Tibial nerve (tissue), 4 donors: Measurements from ENCODE around the gene RNF20.

Experiments used
- EP300 ChIP-seq, 2 donors: sonication (generic); formaldehyde crosslinking; IDR thresholded peaks; one replicate each; pipeline ENCODE4 v1.6.1; 2017; ENCODE audit warnings: antibody characterized with exemption in 2 of 2, mild to moderate bottlenecking in 1 of 2
- POLR2A ChIP-seq, 2 donors: fragments of 450-650 bp; IDR thresholded peaks; one replicate each; pipeline ENCODE4 v1.6.1; 2017; ENCODE audit warnings: antibody characterized with exemption in 2 of 2, mild to moderate bottlenecking in 2 of 2, moderate library complexity in 2 of 2
- TF ChIP-seq, protein P1 (sequence below), 5 experiments: fragments of 200-600 bp in 3 of 5; fragments of 450-650 bp in 2 of 5; sonication (generic) in 3 of 5; IDR thresholded peaks; one replicate each; pipeline ENCODE4 v1.5.1; 2016 to 2019; ENCODE audit warnings: antibody characterized with exemption in 5 of 5, mild to moderate bottlenecking in 3 of 5, moderate library complexity in 2 of 5

GRCh38 chr9:101604296-101604695 lies 70.6 kb downstream of the RNF20 start:
- TF ChIP-seq, protein P1, sequence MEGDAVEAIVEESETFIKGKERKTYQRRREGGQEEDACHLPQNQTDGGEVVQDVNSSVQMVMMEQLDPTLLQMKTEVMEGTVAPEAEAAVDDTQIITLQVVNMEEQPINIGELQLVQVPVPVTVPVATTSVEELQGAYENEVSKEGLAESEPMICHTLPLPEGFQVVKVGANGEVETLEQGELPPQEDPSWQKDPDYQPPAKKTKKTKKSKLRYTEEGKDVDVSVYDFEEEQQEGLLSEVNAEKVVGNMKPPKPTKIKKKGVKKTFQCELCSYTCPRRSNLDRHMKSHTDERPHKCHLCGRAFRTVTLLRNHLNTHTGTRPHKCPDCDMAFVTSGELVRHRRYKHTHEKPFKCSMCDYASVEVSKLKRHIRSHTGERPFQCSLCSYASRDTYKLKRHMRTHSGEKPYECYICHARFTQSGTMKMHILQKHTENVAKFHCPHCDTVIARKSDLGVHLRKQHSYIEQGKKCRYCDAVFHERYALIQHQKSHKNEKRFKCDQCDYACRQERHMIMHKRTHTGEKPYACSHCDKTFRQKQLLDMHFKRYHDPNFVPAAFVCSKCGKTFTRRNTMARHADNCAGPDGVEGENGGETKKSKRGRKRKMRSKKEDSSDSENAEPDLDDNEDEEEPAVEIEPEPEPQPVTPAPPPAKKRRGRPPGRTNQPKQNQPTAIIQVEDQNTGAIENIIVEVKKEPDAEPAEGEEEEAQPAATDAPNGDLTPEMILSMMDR (IDR thresholded peaks at IDR 0.05), result no peak
- TF ChIP-seq POLR2A (IDR thresholded peaks at IDR 0.05) (no peak), EP300 (IDR thresholded peaks at IDR 0.05) (no peak)
